Esophagus muscularis mucosa (tissue), 2 donors: ENCODE measurements around the gene LRRC3.

Source experiments
- POLR2A ChIP-seq: fragments of 450-650 bp; IDR thresholded peaks from one replicate; pipeline ENCODE4 v1.6.1; 2017; ENCODE audit warnings: antibody characterized with exemption, moderate library complexity, mild to moderate bottlenecking, low read depth
- POLR2AphosphoS5 ChIP-seq, 2 donors: sonication (generic); formaldehyde crosslinking; IDR thresholded peaks; one replicate each; pipeline ENCODE4 v1.6.1; 2017; ENCODE audit warnings: antibody characterized with exemption in 2 of 2

DNA sequence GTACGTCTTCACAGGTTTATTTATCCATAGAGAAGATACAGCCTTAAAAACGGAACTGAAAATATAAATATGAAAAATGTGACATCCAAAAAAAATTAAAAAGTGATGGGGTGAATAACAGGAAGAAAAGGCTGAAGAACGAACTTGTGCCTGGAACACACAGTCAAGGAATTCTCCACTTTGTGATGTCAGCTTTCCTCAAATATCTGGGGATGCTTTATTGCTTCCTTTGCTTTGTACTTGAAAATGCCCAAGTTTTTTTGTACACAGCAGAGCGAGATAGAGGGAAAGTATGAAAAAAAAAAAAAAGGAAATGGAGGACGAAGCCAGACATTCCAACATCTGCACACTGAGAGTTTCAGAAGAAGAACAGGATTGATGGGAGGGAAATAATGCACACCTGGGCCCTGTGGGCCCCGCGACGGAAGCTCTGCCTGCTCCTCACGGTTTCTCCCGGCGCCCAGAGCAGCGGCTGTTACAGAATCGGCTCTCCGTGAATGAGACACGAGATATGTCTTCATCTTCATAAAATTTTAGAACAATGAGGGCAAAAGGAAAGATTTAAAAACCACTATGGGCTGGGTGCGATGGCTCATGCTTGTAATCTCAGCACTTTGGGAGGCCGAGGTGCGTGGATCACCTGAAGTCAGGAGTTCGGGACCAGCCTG lies 10.0 kb upstream of the LRRC3 start:
- TF ChIP-seq POLR2AphosphoS5 (IDR thresholded peaks at IDR 0.05) (no peak), POLR2A (no peak)
